HEK293T (cell line): ENCODE results near the gene HAGHL.

Source experiments
- CTCF ChIA-PET: fragments of 350-600 bp; formaldehyde crosslinking; extraction: SDS; loops from one replicate; lab custom pipeline; 2021; ENCODE audit warnings: antibody characterized with exemption, inconsistent platforms; lab: Yijun Ruan, JAX
- POLR2A ChIA-PET: fragments of 350-600 bp; formaldehyde crosslinking; extraction: SDS; loops from one replicate; lab custom pipeline; 2020; ENCODE audit warnings: antibody characterized with exemption, inconsistent platforms; lab: Yijun Ruan, JAX
- DNase-seq: peaks from one replicate; pipeline ENCODE4 v3.0.0; 2012; ENCODE audit warnings: mixed read lengths; ENCODE audit errors: extremely low spot score
- ARNT ChIP-seq: fragments of 450-650 bp; IDR thresholded peaks from 2 replicates; pipeline ENCODE4 v1.6.1; 2017; ENCODE audit warnings: mild to moderate bottlenecking
- BHLHE40 ChIP-seq: fragments of 450-650 bp; IDR thresholded peaks from 2 replicates; pipeline ENCODE4 v1.6.1; 2016; ENCODE audit warnings: mild to moderate bottlenecking, moderate library complexity, borderline replicate concordance
- CTBP1 ChIP-seq: fragments of 450-650 bp; IDR thresholded peaks from 2 replicates; pipeline ENCODE4 v1.6.1; 2016; ENCODE audit warnings: borderline replicate concordance
- ELF4 ChIP-seq: fragments of 450-650 bp; IDR thresholded peaks from 2 replicates; pipeline ENCODE4 v1.6.1; 2017; ENCODE audit warnings: antibody characterized with exemption
- FOXA1 ChIP-seq: fragments of 450-650 bp; IDR thresholded peaks from 2 replicates; pipeline ENCODE4 v1.6.1; 2016; ENCODE audit warnings: mild to moderate bottlenecking
- FOXK2 ChIP-seq: fragments of 450-650 bp; IDR thresholded peaks from 2 replicates; pipeline ENCODE4 v1.6.1; 2016; ENCODE audit warnings: mild to moderate bottlenecking
- FOXM1 ChIP-seq: fragments of 450-650 bp; IDR thresholded peaks from 2 replicates; pipeline ENCODE4 v1.6.1; 2017; ENCODE audit warnings: mild to moderate bottlenecking, borderline replicate concordance
- HDGF ChIP-seq: fragments of 450-650 bp; IDR thresholded peaks from 2 replicates; pipeline ENCODE4 v1.6.1; 2017; ENCODE audit warnings: antibody characterized with exemption, borderline replicate concordance
- L3MBTL2 ChIP-seq: fragments of 450-650 bp; conservative IDR thresholded peaks from 2 replicates; pipeline ENCODE4 v1.6.1; 2016; ENCODE audit warnings: mild to moderate bottlenecking
- LEF1 ChIP-seq: fragments of 450-650 bp; IDR thresholded peaks from 2 replicates; pipeline ENCODE4 v1.6.1; 2017; ENCODE audit warnings: mild to moderate bottlenecking, borderline replicate concordance
- NFRKB ChIP-seq: fragments of 450-650 bp; IDR thresholded peaks from 2 replicates; pipeline ENCODE4 v1.6.1; 2016; ENCODE audit warnings: mild to moderate bottlenecking, moderate library complexity
- PKNOX1 ChIP-seq: fragments of 450-650 bp; IDR thresholded peaks from 2 replicates; pipeline ENCODE4 v1.6.1; 2016
- SP1 ChIP-seq: fragments of 450-650 bp; IDR thresholded peaks from 2 replicates; pipeline ENCODE4 v1.6.1; 2017
- SUZ12 ChIP-seq: fragments of 450-650 bp; IDR thresholded peaks from 2 replicates; pipeline ENCODE4 v1.6.1; 2016; ENCODE audit warnings: mild to moderate bottlenecking
- TARDBP ChIP-seq: fragments of 450-650 bp; IDR thresholded peaks from 2 replicates; pipeline ENCODE4 v1.6.1; 2016
- ZNF384 ChIP-seq: fragments of 450-650 bp; IDR thresholded peaks from 2 replicates; pipeline ENCODE4 v1.6.1; 2016

Gene HAGHL

GRCh38 chr16:754656-755055, 27.8 kb downstream of the HAGHL start:
- ChIA-PET POLR2A (no interaction called here), CTCF (interaction anchor here (0.6 to 0.7 kb wide), 2 partner anchors 31 to 131 kb away, joined by 3 to 6 read pairs; no protein-coding TSS in a partner anchor)
- no peak for DNase-seq
- TF ChIP-seq FOXM1 (no peak), SUZ12 (no peak), NFRKB (no peak), TARDBP (no peak), FOXA1 (no peak), BHLHE40 (no peak), ZNF384 (no peak), L3MBTL2 (no peak), SP1 (no peak), CTBP1 (no peak), ARNT (no peak), FOXK2 (no peak), ELF4 (no peak), PKNOX1 (no peak), HDGF (no peak), LEF1 (no peak)

GRCh38 chr16:756428-756827, 29.5 kb downstream of the HAGHL start:
- TF ChIP-seq FOXA1 (no peak), SUZ12 (no peak), BHLHE40 (no peak), FOXK2 (no peak), ZNF384 (no peak), LEF1 (no peak), PKNOX1 (no peak), FOXM1 (no peak)
- ChIA-PET CTCF (interaction anchor here (0.7 kb wide), 1 partner anchor 30 kb away, joined by 3 read pairs; no protein-coding TSS in a partner anchor), POLR2A (interaction anchor here (1.1 kb wide), 1 partner anchor 15 kb away, joined by 3 read pairs; the partner anchor contains the start of gene CIAO3)
- no peak for DNase-seq

GRCh38 chr16:759110-759910, 32.4 kb downstream of the HAGHL start:
- TF ChIP-seq CTBP1 = no peak
- TF ChIP-seq LEF1 = no peak
- TF ChIP-seq PKNOX1 = no peak
- TF ChIP-seq FOXK2 = no peak
- no peak for TF ChIP-seq ARNT
- no peak for TF ChIP-seq FOXM1
- TF ChIP-seq BHLHE40 = no peak
- TF ChIP-seq ELF4 = no peak
- no peak for TF ChIP-seq NFRKB
- no peak for TF ChIP-seq HDGF
- TF ChIP-seq L3MBTL2 = no peak
- no peak for TF ChIP-seq SUZ12
- no peak for TF ChIP-seq ZNF384
- no peak for TF ChIP-seq FOXA1
- no peak for TF ChIP-seq SP1
- TF ChIP-seq TARDBP = no peak
- DNase-seq = no peak
- ChIA-PET POLR2A (interaction anchor here (1.9 to 2.0 kb wide), 2 partner anchors 10 to 38 kb away, joined by 4 to 5 read pairs; partner anchors contain the start of gene ANTKMT), CTCF (interaction anchor here (0.6 kb wide), 1 partner anchor 148 kb away, joined by 3 read pairs; no protein-coding TSS in a partner anchor)

GRCh38 chr16:760065-760464, 33.2 kb downstream of the HAGHL start:
- no peak for DNase-seq
- POLR2A ChIA-PET = interaction anchor here (0.6 to 2.0 kb wide), 3 partner anchors 10 to 39 kb away, joined by 3 to 5 read pairs (median 4); partner anchors contain the start of gene ANTKMT
- CTCF ChIA-PET = no interaction called here
- no peak for TF ChIP-seq ARNT
- TF ChIP-seq SUZ12 = no peak
- no peak for TF ChIP-seq TARDBP
- TF ChIP-seq L3MBTL2 = no peak
- TF ChIP-seq BHLHE40 = no peak
- no peak for TF ChIP-seq PKNOX1
- no peak for TF ChIP-seq CTBP1
- no peak for TF ChIP-seq LEF1
- no peak for TF ChIP-seq SP1

GRCh38 chr16:760545-761343, 33.8 kb downstream of the HAGHL start, which contains the start of gene MSLN:
Gene MSLN, plus strand, starts transcription at chr16:760734. Its CDS starts 1,947 bp downstream, at chr16:762681.
- no peak for TF ChIP-seq FOXM1
- TF ChIP-seq ELF4 = no peak
- TF ChIP-seq SUZ12 = no peak
- TF ChIP-seq SP1 = no peak
- TF ChIP-seq CTBP1 = no peak
- TF ChIP-seq L3MBTL2 = no peak
- TF ChIP-seq FOXK2 = no peak
- no peak for TF ChIP-seq ARNT
- TF ChIP-seq ZNF384 = no peak
- no peak for TF ChIP-seq PKNOX1
- TF ChIP-seq TARDBP = no peak
- TF ChIP-seq HDGF = no peak
- no peak for TF ChIP-seq NFRKB
- no peak for TF ChIP-seq LEF1
- no peak for TF ChIP-seq BHLHE40
- no peak for TF ChIP-seq FOXA1
- POLR2A ChIA-PET = interaction anchor here (1.3 to 2.0 kb wide), 3 partner anchors 11 to 39 kb away, joined by 4 to 5 read pairs (median 4); partner anchors contain the start of genes ANTKMT and CIAO3
- DNase-seq = no peak
- CTCF ChIA-PET = no interaction called here
